Inferior parietal cortex (tissue), 1 donor: ENCODE measurements around the gene BTRC.
"Not testable (repeated sequence)": the region's sequence is repeated elsewhere in the genome, so short reads cannot be mapped to it uniquely, and the experiment has no call there.

Experiments used
- DNase-seq: peaks from one replicate; pipeline ENCODE4 v3.0.0-alpha.2; 2016; ENCODE audit errors: extremely low spot score

BTRC gene

DNA sequence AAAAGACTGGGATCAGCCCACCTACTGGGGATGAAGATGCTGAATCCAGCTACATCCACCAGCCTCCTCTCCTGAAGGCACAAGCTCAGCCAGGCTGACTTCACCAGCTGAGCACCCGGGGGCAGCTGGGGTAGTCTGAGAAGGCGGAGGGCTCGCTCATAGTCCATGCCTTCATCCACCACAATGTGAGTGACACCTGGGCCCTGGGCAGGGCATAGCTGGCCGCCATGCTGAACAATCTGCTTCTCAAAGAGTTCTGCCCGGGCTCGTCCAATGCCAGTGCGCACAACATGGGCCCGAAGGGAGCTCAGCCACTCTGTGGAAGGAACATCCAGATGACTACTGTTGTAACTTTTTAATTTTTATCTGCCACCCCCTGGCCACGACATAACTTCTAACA lies 231.9 kb downstream of the BTRC start:
- no peak for DNase-seq

DNA sequence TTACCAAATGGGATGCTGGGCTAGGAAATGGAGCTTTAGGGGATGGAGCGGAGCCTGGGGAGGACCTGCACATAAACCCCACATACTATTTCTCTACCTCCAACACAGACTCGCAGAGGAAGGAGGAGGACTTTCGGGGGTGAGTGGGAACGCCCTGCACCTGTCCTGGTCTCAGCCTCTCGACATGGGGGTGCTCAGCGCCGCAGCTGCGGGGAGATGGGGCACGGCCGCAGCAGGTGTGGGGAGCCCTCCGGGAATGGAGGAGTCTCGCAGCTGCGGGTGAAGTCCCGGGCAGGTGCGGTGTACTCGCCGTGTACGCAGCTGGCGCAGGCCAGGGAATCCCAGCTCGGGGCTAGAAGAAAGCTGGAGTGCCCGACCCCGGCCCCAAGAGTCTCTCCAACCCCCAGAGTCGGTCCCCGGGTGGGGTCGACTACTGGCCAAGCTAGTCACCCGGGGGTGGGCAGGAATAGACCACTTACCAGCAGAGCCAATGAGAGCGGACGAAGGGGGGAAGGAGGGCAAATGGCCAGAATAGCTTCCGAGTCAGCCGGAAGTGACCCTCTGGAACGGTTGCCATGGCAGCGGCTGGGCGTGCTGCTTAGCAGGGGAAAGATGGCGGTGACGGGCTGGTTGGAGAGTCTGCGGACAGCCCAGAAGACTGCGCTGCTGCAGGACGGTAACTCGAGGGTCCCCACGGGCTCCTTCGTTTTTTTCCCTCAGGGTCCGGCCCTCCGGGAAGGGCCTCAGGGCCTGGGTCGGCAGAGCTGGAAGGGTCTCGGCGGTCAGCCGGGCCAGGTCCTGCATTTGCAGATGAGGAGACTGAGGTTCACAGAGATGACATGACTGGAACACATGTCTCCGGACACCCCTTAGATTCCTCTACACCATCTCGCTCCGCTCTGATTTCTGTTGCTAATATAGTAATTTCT lies 234.0 kb downstream of the BTRC start, which contains the start of the genes DPCD and POLL:
Gene DPCD (plus strand): TSS at position 597 of the 929 bp plus-strand sequence. CDS start 16 bp downstream, at position 613.
Gene POLL (minus strand): TSS at position 533 of the 929 bp plus-strand sequence. CDS start 897 bp downstream, outside the sequence.
- peak; percentile 97 for DNase-seq

DNA sequence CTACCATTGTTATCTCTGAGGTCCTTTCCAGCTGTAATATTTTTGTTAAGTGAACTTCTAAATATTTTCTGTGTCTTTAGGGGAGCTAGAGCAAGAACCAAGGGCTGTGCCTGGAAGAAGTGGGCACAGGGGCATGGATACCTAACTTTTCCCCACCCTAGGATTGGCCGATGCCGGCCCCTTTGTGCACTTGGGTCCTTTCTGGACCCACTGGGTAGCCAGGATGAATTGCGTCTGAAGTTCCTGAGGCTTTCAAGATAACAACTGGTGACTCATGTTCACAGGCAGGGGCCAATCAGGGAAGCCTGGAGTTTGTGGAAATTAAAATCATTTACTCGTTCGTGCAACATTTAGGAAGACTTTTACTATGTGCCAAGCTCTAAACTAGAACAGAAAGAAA lies 234.9 kb downstream of the BTRC start:
- no peak for DNase-seq

- not testable (repeated sequence) for DNase-seq
Measured at GRCh38 chr10:101593331-101593730, 239.4 kb downstream of the BTRC start.

DNA sequence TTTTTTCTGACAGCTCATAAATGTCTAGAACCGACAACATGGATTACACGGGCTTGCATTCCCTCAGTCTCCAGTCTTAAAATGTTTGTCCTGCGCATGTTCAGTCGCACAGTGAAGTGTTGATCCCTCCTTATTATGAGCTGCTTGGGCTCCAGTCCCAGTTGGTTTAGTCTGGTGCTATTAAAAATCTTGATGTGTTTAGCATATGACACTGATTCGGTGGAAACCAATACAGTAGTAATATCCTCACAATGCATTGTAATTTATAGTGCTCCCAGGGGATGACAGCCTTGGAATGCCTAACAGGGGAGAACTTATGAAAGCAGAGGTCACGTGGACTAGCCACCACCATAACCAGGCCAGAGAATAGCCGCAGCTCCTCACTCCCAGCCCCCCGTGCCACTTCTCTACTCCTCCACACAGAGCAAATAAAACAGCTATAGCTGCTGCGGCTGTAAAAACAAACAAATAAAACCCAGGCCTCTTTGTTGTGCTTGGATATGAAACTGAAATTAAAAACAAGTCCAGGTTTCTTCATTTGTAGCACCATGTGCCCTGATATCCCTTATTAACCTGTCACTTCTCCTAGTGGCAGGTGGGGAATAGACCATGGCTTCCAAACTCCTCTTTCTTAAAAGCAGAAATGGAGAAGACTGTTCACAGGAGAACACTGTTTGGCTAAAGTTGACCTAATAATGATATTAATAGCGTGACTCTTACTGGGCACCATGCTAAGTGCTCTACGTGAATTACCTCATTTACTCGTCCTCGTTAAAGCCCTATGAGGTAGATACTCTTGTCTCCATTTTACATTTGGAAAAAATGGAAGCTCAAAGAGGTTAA lies 241.8 kb downstream of the BTRC start:
- DNase-seq = no peak

- no peak for DNase-seq
Measured at GRCh38 chr10:101597091-101597900, 243.3 kb downstream of the BTRC start.

- no peak for DNase-seq
Measured at GRCh38 chr10:101601541-101601940, 247.6 kb downstream of the BTRC start.

- peak; percentile 84 for DNase-seq
Measured at GRCh38 chr10:101602761-101603398, 248.9 kb downstream of the BTRC start.
